ENCODE measurements around the gene PLD6. TPM values are rescaled to one million over a fixed set of nuclear protein-coding genes. Genes with fewer than 3 reads are reported as not detected.

Gene PLD6
- polyA plus RNA-seq, 1 donor (not counting 4 experiments of a cell fraction or from before 2014, with no cell fraction given) = 1.6 TPM

DNA sequence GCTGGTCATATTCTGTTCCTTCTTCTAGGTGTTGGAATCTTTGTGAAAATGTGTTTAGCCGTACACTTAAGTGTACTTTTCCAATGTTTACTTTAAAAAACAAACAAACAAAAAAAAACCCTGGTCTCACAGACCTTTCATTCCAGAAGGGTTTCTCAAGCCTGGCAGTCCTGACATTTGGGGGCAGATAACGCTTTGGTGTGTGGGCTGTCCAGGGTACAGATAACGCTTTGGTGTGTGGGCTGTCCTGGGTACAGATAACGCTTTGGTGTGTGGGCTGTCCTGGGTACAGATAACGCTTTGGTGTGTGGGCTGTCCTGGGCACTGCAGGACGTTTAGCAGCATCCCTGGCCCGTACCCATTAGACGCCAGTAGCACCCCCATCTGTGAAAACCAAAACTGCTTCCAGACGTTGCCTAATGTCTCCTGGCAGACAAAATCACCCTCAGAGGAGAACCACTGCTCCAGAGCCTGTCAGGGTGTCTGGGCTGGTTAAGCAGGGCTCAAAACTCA, 46.1 kb upstream of the PLD6 start:
- Histone ChIP-seq H3K4me1 (ENCODE audit: control insufficient read depth, extremely low read depth, insufficient read depth, low read length) (no peaks in the 10 kb centered on the region), H3K27me3 (ENCODE audit: control insufficient read depth, extremely low read depth, insufficient read depth, low read length) (no peaks in the 10 kb centered on the region), H3K79me2 (ENCODE audit: control insufficient read depth, insufficient read depth, low read length) (no peaks in the 10 kb centered on the region), H3K27ac (ENCODE audit: control insufficient read depth, insufficient read depth, low read length) (no peak overlapping the region), H3K9me1 (ENCODE audit: control insufficient read depth, extremely low read depth, insufficient read depth, low read length) (no peaks in the 10 kb centered on the region), H3K9ac (ENCODE audit: control insufficient read depth, extremely low read depth, insufficient read depth, low read length) (no peak overlapping the region), H3K4me3 (ENCODE audit: control insufficient read depth in 2 of 3, extremely low read depth in 1 of 3, insufficient read depth in 2 of 3, low read depth in 1 of 3, low read length in 3 of 3) (no peak overlapping the region), H4K20me1 (ENCODE audit: control insufficient read depth, extremely low read depth, insufficient read depth, low read length) (no peaks in the 10 kb centered on the region), H3K36me3 (ENCODE audit: control insufficient read depth in 2 of 2, extremely low read depth in 1 of 2, insufficient read depth in 2 of 2, low read length in 2 of 2) (peaks cover 20 to 31% of the 10 kb centered on the region in 2 experiments), H3K4me2 (ENCODE audit: control insufficient read depth, extremely low read depth, insufficient read depth, low read depth, low read length) (no peak overlapping the region), H2AFZ (ENCODE audit: control insufficient read depth, low read length) (no peak overlapping the region), H3K9me3 (ENCODE audit: control insufficient read depth, low read depth, low read length) (no peaks in the 10 kb centered on the region)
- DNase-seq (ENCODE audit: low read depth, low spot score) (no peak), FAIRE-seq (no peak)
- dilution Hi-C loops (cut with MboI; ENCODE audit: extremely low pct_ligation_motif_present, low sequenced_read_pairs) = no loop called here
- TF ChIP-seq, protein P1, sequence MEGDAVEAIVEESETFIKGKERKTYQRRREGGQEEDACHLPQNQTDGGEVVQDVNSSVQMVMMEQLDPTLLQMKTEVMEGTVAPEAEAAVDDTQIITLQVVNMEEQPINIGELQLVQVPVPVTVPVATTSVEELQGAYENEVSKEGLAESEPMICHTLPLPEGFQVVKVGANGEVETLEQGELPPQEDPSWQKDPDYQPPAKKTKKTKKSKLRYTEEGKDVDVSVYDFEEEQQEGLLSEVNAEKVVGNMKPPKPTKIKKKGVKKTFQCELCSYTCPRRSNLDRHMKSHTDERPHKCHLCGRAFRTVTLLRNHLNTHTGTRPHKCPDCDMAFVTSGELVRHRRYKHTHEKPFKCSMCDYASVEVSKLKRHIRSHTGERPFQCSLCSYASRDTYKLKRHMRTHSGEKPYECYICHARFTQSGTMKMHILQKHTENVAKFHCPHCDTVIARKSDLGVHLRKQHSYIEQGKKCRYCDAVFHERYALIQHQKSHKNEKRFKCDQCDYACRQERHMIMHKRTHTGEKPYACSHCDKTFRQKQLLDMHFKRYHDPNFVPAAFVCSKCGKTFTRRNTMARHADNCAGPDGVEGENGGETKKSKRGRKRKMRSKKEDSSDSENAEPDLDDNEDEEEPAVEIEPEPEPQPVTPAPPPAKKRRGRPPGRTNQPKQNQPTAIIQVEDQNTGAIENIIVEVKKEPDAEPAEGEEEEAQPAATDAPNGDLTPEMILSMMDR (optimal IDR thresholded peaks at IDR 0.05 in 1 of 3, IDR thresholded peaks at IDR 0.05 in 1 of 3, conservative IDR thresholded peaks at IDR 0.05 in 1 of 3; ENCODE audit: extremely low read depth in 1 of 3, insufficient read depth in 2 of 3, low read length in 3 of 3) = no peak
- TF ChIP-seq EZH2 (IDR thresholded peaks at IDR 0.05; ENCODE audit: low read length) = no peak

GRCh38 chr17:17246879-17247278, 40.7 kb upstream of the PLD6 start:
- H3K9me1 ChIP-seq (ENCODE audit: control insufficient read depth, extremely low read depth, insufficient read depth, low read length) = no peaks in the 10 kb centered on the region
- FAIRE-seq (no peak), DNase-seq (ENCODE audit: low read depth, low spot score) (no peak)
- H3K4me1 ChIP-seq (ENCODE audit: control insufficient read depth, extremely low read depth, insufficient read depth, low read length) = no peaks in the 10 kb centered on the region
- H3K36me3 ChIP-seq (ENCODE audit: control insufficient read depth in 2 of 2, extremely low read depth in 1 of 2, insufficient read depth in 2 of 2, low read length in 2 of 2) = peaks cover 7 to 25% of the 10 kb centered on the region in 2 experiments
- no peaks in the 10 kb centered on the region for H3K79me2 ChIP-seq (ENCODE audit: control insufficient read depth, insufficient read depth, low read length)
- H2AFZ ChIP-seq (ENCODE audit: control insufficient read depth, low read length) = no peak overlapping the region
- H3K9me3 ChIP-seq (ENCODE audit: control insufficient read depth, low read depth, low read length) = no peaks in the 10 kb centered on the region
- dilution Hi-C loops (cut with MboI; ENCODE audit: extremely low pct_ligation_motif_present, low sequenced_read_pairs) = no loop called here
- no peak overlapping the region for H3K9ac ChIP-seq (ENCODE audit: control insufficient read depth, extremely low read depth, insufficient read depth, low read length)
- H3K27me3 ChIP-seq (ENCODE audit: control insufficient read depth, extremely low read depth, insufficient read depth, low read length) = no peaks in the 10 kb centered on the region
- no peak overlapping the region for H3K4me3 ChIP-seq (ENCODE audit: control insufficient read depth in 2 of 3, extremely low read depth in 1 of 3, insufficient read depth in 2 of 3, low read depth in 1 of 3, low read length in 3 of 3)
- TF ChIP-seq, protein P1 (optimal IDR thresholded peaks at IDR 0.05 in 1 of 3, IDR thresholded peaks at IDR 0.05 in 1 of 3, conservative IDR thresholded peaks at IDR 0.05 in 1 of 3; ENCODE audit: extremely low read depth in 1 of 3, insufficient read depth in 2 of 3, low read length in 3 of 3) = no peak
- no peak for TF ChIP-seq EZH2 (IDR thresholded peaks at IDR 0.05; ENCODE audit: low read length)
- H4K20me1 ChIP-seq (ENCODE audit: control insufficient read depth, extremely low read depth, insufficient read depth, low read length) = no peaks in the 10 kb centered on the region
- no peak overlapping the region for H3K4me2 ChIP-seq (ENCODE audit: control insufficient read depth, extremely low read depth, insufficient read depth, low read depth, low read length)
- no peak overlapping the region for H3K27ac ChIP-seq (ENCODE audit: control insufficient read depth, insufficient read depth, low read length)
